GM19099 (cell line): ENCODE results near the gene ELMO1.

Experiments
- POLR2A ChIP-seq: IDR thresholded peaks from 3 replicates; pipeline ENCODE4 v1.6.1; 2011; ENCODE audit warnings: low read depth; ENCODE audit not compliant: insufficient read length; ENCODE audit errors: extremely low read depth

ELMO1 gene

GRCh38 chr7:37037286-37037685 is 411.4 kb downstream of the ELMO1 start:
- no peak for TF ChIP-seq POLR2A

GRCh38 chr7:37035631-37036030 is 413.0 kb downstream of the ELMO1 start:
- TF ChIP-seq POLR2A: no peak

- no peak for TF ChIP-seq POLR2A
Observed at GRCh38 chr7:37033141-37033540, 415.5 kb downstream of the ELMO1 start.

- no peak for TF ChIP-seq POLR2A
Observed at GRCh38 chr7:37032258-37032601, 416.4 kb downstream of the ELMO1 start.

- TF ChIP-seq POLR2A: no peak
Observed at GRCh38 chr7:37031571-37032257, 416.9 kb downstream of the ELMO1 start.

GRCh38 chr7:37028909-37029440 is 419.7 kb downstream of the ELMO1 start:
- no peak for TF ChIP-seq POLR2A

- no peak for TF ChIP-seq POLR2A
Observed at GRCh38 chr7:37027557-37028341, 420.9 kb downstream of the ELMO1 start.

- TF ChIP-seq POLR2A: no peak
Observed at GRCh38 chr7:37027104-37027503, 421.6 kb downstream of the ELMO1 start.

GRCh38 chr7:37018954-37019353 is 429.7 kb downstream of the ELMO1 start:
- no peak for TF ChIP-seq POLR2A

GRCh38 chr7:37016064-37016878 is 432.4 kb downstream of the ELMO1 start:
- no peak for TF ChIP-seq POLR2A

GRCh38 chr7:37015353-37016034 is 433.2 kb downstream of the ELMO1 start:
- TF ChIP-seq POLR2A: no peak

GRCh38 chr7:37013771-37014170 is 434.9 kb downstream of the ELMO1 start:
- TF ChIP-seq POLR2A: no peak

- no peak for TF ChIP-seq POLR2A
Observed at GRCh38 chr7:37011151-37011890, 437.3 kb downstream of the ELMO1 start.

- TF ChIP-seq POLR2A: no peak
Observed at GRCh38 chr7:37009125-37009675, 439.5 kb downstream of the ELMO1 start.
